ENCODE results near the gene COL5A3.

The COL5A3 gene

DNA sequence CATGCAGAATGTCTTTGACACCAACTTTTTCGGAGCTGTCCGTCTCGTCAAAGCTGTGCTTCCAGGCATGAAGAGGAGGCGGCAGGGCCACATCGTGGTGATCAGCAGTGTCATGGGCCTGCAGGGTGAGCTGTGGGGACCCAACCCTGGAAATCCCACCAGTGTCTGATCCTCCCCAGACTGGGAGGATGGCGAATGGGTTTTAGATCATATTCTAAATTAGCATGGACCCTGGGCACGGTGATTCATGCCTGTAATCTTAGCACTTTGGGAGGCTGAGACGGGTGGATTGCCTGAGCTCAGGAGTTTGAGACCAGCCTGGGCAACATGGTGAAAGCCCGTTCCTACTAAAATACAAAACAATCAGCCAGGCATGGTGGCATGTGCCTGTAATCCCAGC is 8.5 kb upstream of the COL5A3 start:
- Histone ChIP-seq H2AFZ (ENCODE audit: low read depth, low read length) (no peak overlapping the region), H3K9me3 (ENCODE audit: insufficient read depth, low read length, severe bottlenecking) (no peaks in the 10 kb centered on the region), H3K4me3 (ENCODE audit: low read depth in 1 of 2, low read length in 2 of 2) (no peak overlapping the region), H3K27ac (ENCODE audit: low read length) (no peak overlapping the region), H3K36me3 (ENCODE audit: insufficient read depth, low read length) (no peaks in the 10 kb centered on the region), H4K20me1 (ENCODE audit: insufficient read depth, low read length) (no peaks in the 10 kb centered on the region), H3K9ac (ENCODE audit: low read depth, low read length) (no peak overlapping the region), H3K27me3 (ENCODE audit: insufficient read depth, low read length, poor library complexity) (no peaks in the 10 kb centered on the region), H3K79me2 (ENCODE audit: insufficient read depth, low read length) (no peaks in the 10 kb centered on the region), H3K4me2 (ENCODE audit: insufficient read depth, low read length) (no peak overlapping the region), H3K4me1 (ENCODE audit: insufficient read depth, low read length) (no peaks in the 10 kb centered on the region)
- DNase-seq, result no peak
- ATAC-seq (ENCODE audit: insufficient read depth, low read depth), result no peak
- TF ChIP-seq EZH2 (IDR thresholded peaks at IDR 0.05; ENCODE audit: borderline replicate concordance, low read depth, low read length, severe bottlenecking), result no peak
- TF ChIP-seq, protein P1, sequence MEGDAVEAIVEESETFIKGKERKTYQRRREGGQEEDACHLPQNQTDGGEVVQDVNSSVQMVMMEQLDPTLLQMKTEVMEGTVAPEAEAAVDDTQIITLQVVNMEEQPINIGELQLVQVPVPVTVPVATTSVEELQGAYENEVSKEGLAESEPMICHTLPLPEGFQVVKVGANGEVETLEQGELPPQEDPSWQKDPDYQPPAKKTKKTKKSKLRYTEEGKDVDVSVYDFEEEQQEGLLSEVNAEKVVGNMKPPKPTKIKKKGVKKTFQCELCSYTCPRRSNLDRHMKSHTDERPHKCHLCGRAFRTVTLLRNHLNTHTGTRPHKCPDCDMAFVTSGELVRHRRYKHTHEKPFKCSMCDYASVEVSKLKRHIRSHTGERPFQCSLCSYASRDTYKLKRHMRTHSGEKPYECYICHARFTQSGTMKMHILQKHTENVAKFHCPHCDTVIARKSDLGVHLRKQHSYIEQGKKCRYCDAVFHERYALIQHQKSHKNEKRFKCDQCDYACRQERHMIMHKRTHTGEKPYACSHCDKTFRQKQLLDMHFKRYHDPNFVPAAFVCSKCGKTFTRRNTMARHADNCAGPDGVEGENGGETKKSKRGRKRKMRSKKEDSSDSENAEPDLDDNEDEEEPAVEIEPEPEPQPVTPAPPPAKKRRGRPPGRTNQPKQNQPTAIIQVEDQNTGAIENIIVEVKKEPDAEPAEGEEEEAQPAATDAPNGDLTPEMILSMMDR (IDR thresholded peaks at IDR 0.05; ENCODE audit: borderline replicate concordance, extremely low read depth, low read length, poor library complexity, severe bottlenecking), result no peak

- no peak overlapping the region for H3K4me2 ChIP-seq (ENCODE audit: insufficient read depth, low read length)
- H3K4me1 ChIP-seq (ENCODE audit: insufficient read depth, low read length), result no peaks in the 10 kb centered on the region
- H3K9ac ChIP-seq (ENCODE audit: low read depth, low read length), result no peak overlapping the region
- H4K20me1 ChIP-seq (ENCODE audit: insufficient read depth, low read length), result no peaks in the 10 kb centered on the region
- DNase-seq, result no peak
- ATAC-seq (ENCODE audit: insufficient read depth, low read depth), result no peak
- H3K27me3 ChIP-seq (ENCODE audit: insufficient read depth, low read length, poor library complexity), result no peaks in the 10 kb centered on the region
- H3K27ac ChIP-seq (ENCODE audit: low read length), result no peak overlapping the region
- no peaks in the 10 kb centered on the region for H3K79me2 ChIP-seq (ENCODE audit: insufficient read depth, low read length)
- TF ChIP-seq, protein P1 (IDR thresholded peaks at IDR 0.05; ENCODE audit: borderline replicate concordance, extremely low read depth, low read length, poor library complexity, severe bottlenecking), result no peak
- no peak for TF ChIP-seq EZH2 (IDR thresholded peaks at IDR 0.05; ENCODE audit: borderline replicate concordance, low read depth, low read length, severe bottlenecking)
- H3K36me3 ChIP-seq (ENCODE audit: insufficient read depth, low read length), result no peaks in the 10 kb centered on the region
- H3K4me3 ChIP-seq (ENCODE audit: low read depth in 1 of 2, low read length in 2 of 2), result no peak overlapping the region
- H2AFZ ChIP-seq (ENCODE audit: low read depth, low read length), result no peak overlapping the region
- no peaks in the 10 kb centered on the region for H3K9me3 ChIP-seq (ENCODE audit: insufficient read depth, low read length, severe bottlenecking)
Measured at GRCh38 chr19:10018263-10018662, 8.0 kb upstream of the COL5A3 start.

- ATAC-seq (ENCODE audit: insufficient read depth, low read depth) (no peak), DNase-seq (no peak)
- no peak overlapping the region for H2AFZ ChIP-seq (ENCODE audit: low read depth, low read length)
- TF ChIP-seq, protein P1 (IDR thresholded peaks at IDR 0.05; ENCODE audit: borderline replicate concordance, extremely low read depth, low read length, poor library complexity, severe bottlenecking), result no peak
- TF ChIP-seq EZH2 (IDR thresholded peaks at IDR 0.05; ENCODE audit: borderline replicate concordance, low read depth, low read length, severe bottlenecking), result no peak
- H3K27ac ChIP-seq (ENCODE audit: low read length), result no peak overlapping the region
- H3K4me3 ChIP-seq (ENCODE audit: low read depth in 1 of 2, low read length in 2 of 2), result no peak overlapping the region
- H4K20me1 ChIP-seq (ENCODE audit: insufficient read depth, low read length), result no peaks in the 10 kb centered on the region
- no peaks in the 10 kb centered on the region for H3K4me1 ChIP-seq (ENCODE audit: insufficient read depth, low read length)
- no peaks in the 10 kb centered on the region for H3K79me2 ChIP-seq (ENCODE audit: insufficient read depth, low read length)
- H3K36me3 ChIP-seq (ENCODE audit: insufficient read depth, low read length), result no peaks in the 10 kb centered on the region
- H3K27me3 ChIP-seq (ENCODE audit: insufficient read depth, low read length, poor library complexity), result no peaks in the 10 kb centered on the region
- H3K9ac ChIP-seq (ENCODE audit: low read depth, low read length), result no peak overlapping the region
- H3K4me2 ChIP-seq (ENCODE audit: insufficient read depth, low read length), result no peak overlapping the region
- H3K9me3 ChIP-seq (ENCODE audit: insufficient read depth, low read length, severe bottlenecking), result no peaks in the 10 kb centered on the region
Measured at GRCh38 chr19:10013834-10014618, 3.7 kb upstream of the COL5A3 start.

Data from DND-41 (cell line).